SK-N-SH treated with all-trans-retinoic acid at 6 μM for 48 hours (cell line): Measurements from ENCODE around the gene KCNB1.

Experiments used
- ATAC-seq: fragments of 200-7000 bp; cut with Tn5 transposase; 3 replicates; pipeline ENCODE4 v1.9.1; 2020; ENCODE audit warnings: mild to moderate bottlenecking, moderate library complexity
- ARNTL ChIP-seq: fragments of 450-650 bp; formaldehyde crosslinking; IDR thresholded peaks from 2 replicates; pipeline ENCODE4 v1.5.0; 2020; ENCODE audit warnings: low read depth, mild to moderate bottlenecking, moderate library complexity, borderline replicate concordance
- BACH2 ChIP-seq: fragments of 250-450 bp; sonication (Bioruptor Pico); IDR thresholded peaks from 2 replicates; pipeline ENCODE4 v1.9.0; 2021; ENCODE audit warnings: mild to moderate bottlenecking, borderline replicate concordance
- CREB5 ChIP-seq: fragments of 250-450 bp; sonication (Bioruptor Pico); IDR thresholded peaks from 2 replicates; pipeline ENCODE4 v1.5.1; 2020; ENCODE audit warnings: low read depth, mild to moderate bottlenecking, moderate library complexity
- CSDC2 ChIP-seq: fragments of 250-450 bp; sonication (Bioruptor Pico); IDR thresholded peaks from 2 replicates; pipeline ENCODE4 v1.5.0; 2020; ENCODE audit warnings: mild to moderate bottlenecking, moderate library complexity
- GLIS3 ChIP-seq: fragments of 250-450 bp; sonication (Bioruptor Pico); IDR thresholded peaks from 2 replicates; pipeline ENCODE4 v1.5.0; 2020; ENCODE audit warnings: mild to moderate bottlenecking, moderate library complexity
- ISL1 ChIP-seq: fragments of 250-450 bp; sonication (Bioruptor Pico); IDR thresholded peaks from 2 replicates; pipeline ENCODE4 v2.1.2; 2022; ENCODE audit warnings: mild to moderate bottlenecking, moderate library complexity
- OSR1 ChIP-seq: fragments of 250-450 bp; sonication (Bioruptor Pico); IDR thresholded peaks from 2 replicates; pipeline ENCODE4 v1.8.0; 2022; ENCODE audit warnings: moderate library complexity, mild to moderate bottlenecking, inconsistent platforms
- PATZ1 ChIP-seq: fragments of 250-450 bp; sonication (Bioruptor Pico); IDR thresholded peaks from 2 replicates; pipeline ENCODE4 v1.8.0; 2020; ENCODE audit warnings: mild to moderate bottlenecking, moderate library complexity, borderline replicate concordance
- PPARA ChIP-seq: fragments of 250-450 bp; sonication (Bioruptor Pico); IDR thresholded peaks from 2 replicates; pipeline ENCODE4 v1.5.0; 2020; ENCODE audit warnings: mild to moderate bottlenecking, borderline replicate concordance
- RARB ChIP-seq: fragments of 250-450 bp; sonication (Bioruptor Pico); IDR thresholded peaks from 2 replicates; pipeline ENCODE4 v1.8.0; 2021; ENCODE audit warnings: mild to moderate bottlenecking, moderate library complexity
- SNAI2 ChIP-seq: fragments of 250-450 bp; sonication (Bioruptor Pico); IDR thresholded peaks from 2 replicates; pipeline ENCODE4 v1.5.0; 2020; ENCODE audit warnings: mild to moderate bottlenecking, moderate library complexity
- TCF4 ChIP-seq: fragments of 250-450 bp; sonication (Bioruptor Pico); IDR thresholded peaks from 2 replicates; pipeline ENCODE4 v1.8.0; 2021; ENCODE audit warnings: mild to moderate bottlenecking, moderate library complexity, borderline replicate concordance
- TOX ChIP-seq: fragments of 250-450 bp; sonication (Bioruptor Pico); IDR thresholded peaks from 2 replicates; pipeline ENCODE4 v1.8.0; 2021; ENCODE audit warnings: mild to moderate bottlenecking, moderate library complexity, borderline replicate concordance
- ZC3H10 ChIP-seq: fragments of 250-450 bp; sonication (Bioruptor Pico); IDR thresholded peaks from 2 replicates; pipeline ENCODE4 v1.5.1; 2021; ENCODE audit warnings: mild to moderate bottlenecking, moderate library complexity
- ZFP3 ChIP-seq: fragments of 250-450 bp; sonication (Bioruptor Pico); IDR thresholded peaks from 2 replicates; pipeline ENCODE4 v1.5.0; 2020; ENCODE audit warnings: mild to moderate bottlenecking, moderate library complexity
- ZFP30 ChIP-seq: fragments of 450-650 bp; formaldehyde crosslinking; IDR thresholded peaks from 2 replicates; pipeline ENCODE4 v1.5.0; 2022; ENCODE audit warnings: mild to moderate bottlenecking, moderate library complexity
- ZNF565 ChIP-seq: fragments of 450-650 bp; formaldehyde crosslinking; conservative IDR thresholded peaks from 2 replicates; pipeline ENCODE4 v1.5.0; 2020; ENCODE audit warnings: low read depth, mild to moderate bottlenecking, moderate library complexity
- ZNF70 ChIP-seq: fragments of 450-650 bp; formaldehyde crosslinking; IDR thresholded peaks from 2 replicates; pipeline ENCODE4 v1.5.0; 2020; ENCODE audit warnings: mild to moderate bottlenecking, moderate library complexity
- ZNF8 ChIP-seq: fragments of 450-650 bp; formaldehyde crosslinking; IDR thresholded peaks from 2 replicates; pipeline ENCODE4 v1.5.0; 2020; ENCODE audit warnings: mild to moderate bottlenecking, moderate library complexity
- TF ChIP-seq, protein P1 (sequence below): fragments of 250-450 bp; sonication (Bioruptor Pico); IDR thresholded peaks from 2 replicates; pipeline ENCODE4 v1.5.1; 2021; ENCODE audit warnings: mild to moderate bottlenecking, moderate library complexity
- TF ChIP-seq, protein P2 (sequence below): fragments of 250-450 bp; sonication (Bioruptor Pico); IDR thresholded peaks from 2 replicates; pipeline ENCODE4 v1.5.0; 2020; ENCODE audit warnings: mild to moderate bottlenecking, moderate library complexity

KCNB1 gene

GRCh38 chr20:49356676-49357075 is 125.8 kb downstream of the KCNB1 start:
- no peak for ATAC-seq
- TF ChIP-seq ZC3H10 (CRISPR knock-in tag) (no peak), ARNTL (CRISPR knock-in tag) (no peak), OSR1 (CRISPR knock-in tag) (no peak), SNAI2 (CRISPR knock-in tag) (no peak), ISL1 (CRISPR knock-in tag) (no peak), ZFP30 (no peak), ZNF70 (no peak), ZFP3 (CRISPR knock-in tag) (no peak), ZNF8 (CRISPR knock-in tag) (no peak), ZNF565 (CRISPR knock-in tag) (no peak), CREB5 (CRISPR knock-in tag) (no peak), GLIS3 (CRISPR knock-in tag) (no peak), RARB (no peak), BACH2 (CRISPR knock-in tag) (no peak)
- TF ChIP-seq, protein P1, sequence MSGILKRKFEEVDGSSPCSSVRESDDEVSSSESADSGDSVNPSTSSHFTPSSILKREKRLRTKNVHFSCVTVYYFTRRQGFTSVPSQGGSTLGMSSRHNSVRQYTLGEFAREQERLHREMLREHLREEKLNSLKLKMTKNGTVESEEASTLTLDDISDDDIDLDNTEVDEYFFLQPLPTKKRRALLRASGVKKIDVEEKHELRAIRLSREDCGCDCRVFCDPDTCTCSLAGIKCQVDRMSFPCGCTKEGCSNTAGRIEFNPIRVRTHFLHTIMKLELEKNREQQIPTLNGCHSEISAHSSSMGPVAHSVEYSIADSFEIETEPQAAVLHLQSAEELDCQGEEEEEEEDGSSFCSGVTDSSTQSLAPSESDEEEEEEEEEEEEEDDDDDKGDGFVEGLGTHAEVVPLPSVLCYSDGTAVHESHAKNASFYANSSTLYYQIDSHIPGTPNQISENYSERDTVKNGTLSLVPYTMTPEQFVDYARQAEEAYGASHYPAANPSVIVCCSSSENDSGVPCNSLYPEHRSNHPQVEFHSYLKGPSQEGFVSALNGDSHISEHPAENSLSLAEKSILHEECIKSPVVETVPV (CRISPR knock-in tag), result no peak
- TF ChIP-seq, protein P2, sequence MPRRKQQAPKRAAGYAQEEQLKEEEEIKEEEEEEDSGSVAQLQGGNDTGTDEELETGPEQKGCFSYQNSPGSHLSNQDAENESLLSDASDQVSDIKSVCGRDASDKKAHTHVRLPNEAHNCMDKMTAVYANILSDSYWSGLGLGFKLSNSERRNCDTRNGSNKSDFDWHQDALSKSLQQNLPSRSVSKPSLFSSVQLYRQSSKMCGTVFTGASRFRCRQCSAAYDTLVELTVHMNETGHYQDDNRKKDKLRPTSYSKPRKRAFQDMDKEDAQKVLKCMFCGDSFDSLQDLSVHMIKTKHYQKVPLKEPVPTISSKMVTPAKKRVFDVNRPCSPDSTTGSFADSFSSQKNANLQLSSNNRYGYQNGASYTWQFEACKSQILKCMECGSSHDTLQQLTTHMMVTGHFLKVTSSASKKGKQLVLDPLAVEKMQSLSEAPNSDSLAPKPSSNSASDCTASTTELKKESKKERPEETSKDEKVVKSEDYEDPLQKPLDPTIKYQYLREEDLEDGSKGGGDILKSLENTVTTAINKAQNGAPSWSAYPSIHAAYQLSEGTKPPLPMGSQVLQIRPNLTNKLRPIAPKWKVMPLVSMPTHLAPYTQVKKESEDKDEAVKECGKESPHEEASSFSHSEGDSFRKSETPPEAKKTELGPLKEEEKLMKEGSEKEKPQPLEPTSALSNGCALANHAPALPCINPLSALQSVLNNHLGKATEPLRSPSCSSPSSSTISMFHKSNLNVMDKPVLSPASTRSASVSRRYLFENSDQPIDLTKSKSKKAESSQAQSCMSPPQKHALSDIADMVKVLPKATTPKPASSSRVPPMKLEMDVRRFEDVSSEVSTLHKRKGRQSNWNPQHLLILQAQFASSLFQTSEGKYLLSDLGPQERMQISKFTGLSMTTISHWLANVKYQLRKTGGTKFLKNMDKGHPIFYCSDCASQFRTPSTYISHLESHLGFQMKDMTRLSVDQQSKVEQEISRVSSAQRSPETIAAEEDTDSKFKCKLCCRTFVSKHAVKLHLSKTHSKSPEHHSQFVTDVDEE (CRISPR knock-in tag), result no peak
- TF ChIP-seq, all 23 proteins: peak for 0

DNA sequence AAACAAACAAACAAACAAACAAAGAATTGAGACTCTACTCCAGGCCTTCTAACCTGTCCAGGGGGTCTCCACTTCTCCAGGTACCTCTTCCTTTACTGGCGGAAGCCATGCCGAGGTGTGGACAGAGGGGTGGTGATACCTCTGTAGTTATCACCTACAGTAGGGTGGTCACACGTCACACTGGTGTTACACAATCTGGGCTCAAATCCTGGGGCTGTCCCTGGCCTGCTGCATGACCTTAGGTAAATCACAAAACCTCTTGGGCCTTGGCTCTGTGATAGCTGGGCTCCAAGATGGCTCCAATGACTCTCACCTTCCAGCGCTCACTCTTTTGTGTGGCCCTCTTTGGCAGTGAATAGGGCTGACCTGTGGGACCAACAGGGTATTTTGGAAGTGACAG is 127.8 kb downstream of the KCNB1 start:
- ATAC-seq, result no peak
- TF ChIP-seq ISL1 (CRISPR knock-in tag), result no peak
- TF ChIP-seq BACH2 (CRISPR knock-in tag), result no peak
- TF ChIP-seq, protein P1 (CRISPR knock-in tag), result no peak
- TF ChIP-seq CSDC2 (CRISPR knock-in tag), result no peak
- TF ChIP-seq ZNF8 (CRISPR knock-in tag), result no peak
- TF ChIP-seq ZC3H10 (CRISPR knock-in tag), result no peak
- no peak for TF ChIP-seq OSR1 (CRISPR knock-in tag)
- TF ChIP-seq CREB5 (CRISPR knock-in tag), result no peak
- TF ChIP-seq, protein P2 (CRISPR knock-in tag), result no peak
- TF ChIP-seq TOX (CRISPR knock-in tag), result no peak
- no peak for TF ChIP-seq SNAI2 (CRISPR knock-in tag)
- TF ChIP-seq PPARA (CRISPR knock-in tag), result no peak
- no peak for TF ChIP-seq PATZ1 (CRISPR knock-in tag)
- TF ChIP-seq ZFP30, result no peak
- TF ChIP-seq ZFP3 (CRISPR knock-in tag), result no peak
- no peak for TF ChIP-seq TCF4
- no peak for TF ChIP-seq ARNTL (CRISPR knock-in tag)
